ENCODE results near the gene ZNF652. TPM values are rescaled to one million over a fixed set of nuclear protein-coding genes. Genes with fewer than 3 reads are reported as not detected.

The ZNF652 gene
- total and polyA plus RNA-seq, 2 of the 4 experiments (the other 2 are of a cell fraction) = 3.6 to 8.8 TPM

Small RNA genes lying within 50 kb of the gene (microRNA-seq; reads per million reads assigned to microRNA genes)
- 0 to 5.2 reads per million in 2 experiments for gene MIR6129 (ENCODE audit: insufficient read depth in 1 of 2, insufficient read length in 1 of 2, unreplicated experiment in 1 of 2)

Small RNA genes lying within 50 kb of the gene (small RNA-seq; reads per million reads assigned to genes)
- gene MIR6129 = 0 reads per million in 5 experiments

Other genes with a start within 250 kb of the ZNF652 start
- under 0.01 TPM in 1 of 2 replicates, not detected in the other for gene B4GALNT2, start 229.5 kb downstream of the ZNF652 start, total RNA-seq (2012; rRNA removed)
- 0.06 TPM in 1 of 2 replicates, not detected in the other for gene B4GALNT2, start 229.5 kb downstream of the ZNF652 start, polyA plus RNA-seq (2012; rRNA removed)
- 0.18 and 0.56 TPM in 2 replicates for gene GNGT2, start 151.7 kb downstream of the ZNF652 start, total RNA-seq (2012; rRNA removed)
- 0.65 and 0.79 TPM in 2 replicates for gene GNGT2, start 151.7 kb downstream of the ZNF652 start, polyA plus RNA-seq (2012; rRNA removed)
- gene ABI3, start 151.5 kb downstream of the ZNF652 start, total RNA-seq (2012; rRNA removed) = 1.1 TPM in 2 replicates
- 1.2 and 1.4 TPM in 2 replicates for gene ABI3, start 151.5 kb downstream of the ZNF652 start, polyA plus RNA-seq (2012; rRNA removed)
- under 0.01 TPM in 2 replicates for gene PHOSPHO1, start 131.5 kb downstream of the ZNF652 start, total RNA-seq (2012; rRNA removed)
- 0.48 and 0.56 TPM in 2 replicates for gene PHOSPHO1, start 131.5 kb downstream of the ZNF652 start, polyA plus RNA-seq (2012; rRNA removed)
- gene PHB1, start 52.6 kb upstream of the ZNF652 start, total RNA-seq (2012; rRNA removed) = 283 and 304 TPM in 2 replicates
- 291 and 294 TPM in 2 replicates for gene PHB1, start 52.6 kb upstream of the ZNF652 start, polyA plus RNA-seq (2012; rRNA removed)
- gene NGFR, start 133.0 kb upstream of the ZNF652 start, total RNA-seq (2012; rRNA removed) = 0.18 TPM in 1 of 2 replicates, not detected in the other
- 0.11 and 0.15 TPM in 2 replicates for gene NGFR, start 133.0 kb upstream of the ZNF652 start, polyA plus RNA-seq (2012; rRNA removed)
- gene NXPH3, start 213.6 kb upstream of the ZNF652 start, total RNA-seq (2012; rRNA removed) = 0.18 and 0.28 TPM in 2 replicates
- gene NXPH3, start 213.6 kb upstream of the ZNF652 start, polyA plus RNA-seq (2012; rRNA removed) = 0.20 and 0.31 TPM in 2 replicates

Data from IMR-90 (cell line).